GM21737 (cell line): ENCODE measurements around the gene DEPDC5.

Experiments used
- ATAC-seq: cut with Tn5 transposase; IDR thresholded peaks from one replicate; pipeline ENCODE4 v1.9.1; 2021; ENCODE audit warnings: mild to moderate bottlenecking, moderate library complexity; ENCODE audit not compliant: unreplicated experiment

DEPDC5 gene

GRCh38 chr22:31846161-31847115 is 92.6 kb downstream of the DEPDC5 start:
- no peak for ATAC-seq

- ATAC-seq = no peak
Observed at GRCh38 chr22:31848411-31848810, 94.6 kb downstream of the DEPDC5 start.

DNA sequence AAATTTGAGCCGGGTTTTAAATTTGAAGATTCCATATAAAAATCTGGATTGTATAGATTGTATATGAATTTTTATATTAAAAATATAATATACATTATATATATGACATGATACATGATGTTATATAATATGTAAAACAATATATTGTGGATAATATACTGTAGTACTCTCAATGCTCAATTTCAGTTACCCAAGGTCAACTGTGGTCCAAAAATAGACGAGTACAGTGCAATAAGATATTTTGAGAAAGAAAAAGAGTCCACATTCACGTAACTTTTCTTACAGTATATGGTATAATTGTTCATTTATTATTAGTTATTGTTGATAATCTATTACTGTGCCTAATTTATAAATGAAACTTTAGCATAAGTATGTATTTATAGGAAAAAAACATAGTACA is 96.3 kb downstream of the DEPDC5 start:
- ATAC-seq = no peak

GRCh38 chr22:31852691-31853421 is 99.0 kb downstream of the DEPDC5 start:
- no peak for ATAC-seq

GRCh38 chr22:31853736-31854495 is 100.1 kb downstream of the DEPDC5 start:
- ATAC-seq = no peak

GRCh38 chr22:31857247-31857646 is 103.4 kb downstream of the DEPDC5 start:
- ATAC-seq = no peak

DNA sequence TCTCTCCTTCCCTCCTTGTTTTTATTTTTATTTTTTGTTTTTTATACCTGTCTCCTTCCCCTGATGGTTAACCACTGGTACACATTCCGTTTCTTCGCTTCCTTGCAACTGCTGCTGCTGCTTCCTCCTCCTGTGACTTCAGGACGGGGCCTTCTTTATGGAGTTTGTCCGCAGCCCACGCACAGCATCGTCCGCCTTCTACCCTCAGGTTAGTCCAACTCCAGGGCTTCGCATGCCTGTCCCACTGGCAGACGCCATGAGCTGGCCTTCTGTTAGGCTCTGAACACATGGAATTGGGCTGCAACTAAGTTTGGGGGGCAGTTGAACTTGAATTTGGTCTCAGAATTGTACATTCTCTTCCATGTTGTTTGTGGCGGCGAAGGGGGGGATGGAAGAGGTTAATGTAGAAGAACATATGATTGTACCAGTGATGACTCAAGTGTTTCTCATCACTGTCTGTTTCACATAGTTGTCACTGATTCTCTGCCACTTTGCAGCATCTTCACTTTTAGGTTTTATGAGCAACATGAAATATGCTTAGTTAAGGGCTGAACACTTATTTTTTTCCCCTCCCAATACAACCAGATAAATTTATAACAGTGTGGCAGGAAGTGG is 107.5 kb downstream of the DEPDC5 start:
- no peak for ATAC-seq

DNA sequence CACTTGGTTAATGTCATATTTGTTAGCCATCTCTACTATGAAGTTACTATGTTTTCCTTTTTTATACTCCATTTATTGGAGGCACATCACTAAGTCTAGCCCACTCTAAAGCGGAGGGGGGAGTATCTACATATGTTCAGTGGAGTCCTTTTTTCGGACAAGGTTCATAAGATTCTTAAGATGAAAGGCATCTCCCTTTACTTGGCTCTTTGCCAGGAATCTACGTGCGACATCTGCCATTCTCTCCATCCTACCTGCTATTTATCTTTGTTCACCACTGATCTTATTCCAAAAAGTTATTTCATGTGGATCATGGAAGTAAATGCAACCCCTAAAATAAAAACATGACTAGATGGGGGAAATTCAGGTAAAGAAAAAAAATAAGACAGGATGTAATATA is 113.1 kb downstream of the DEPDC5 start:
- no peak for ATAC-seq

GRCh38 chr22:31867386-31868153 is 113.8 kb downstream of the DEPDC5 start:
- ATAC-seq = no peak

- no peak for ATAC-seq
Observed at GRCh38 chr22:31869739-31870138, 115.9 kb downstream of the DEPDC5 start.

DNA sequence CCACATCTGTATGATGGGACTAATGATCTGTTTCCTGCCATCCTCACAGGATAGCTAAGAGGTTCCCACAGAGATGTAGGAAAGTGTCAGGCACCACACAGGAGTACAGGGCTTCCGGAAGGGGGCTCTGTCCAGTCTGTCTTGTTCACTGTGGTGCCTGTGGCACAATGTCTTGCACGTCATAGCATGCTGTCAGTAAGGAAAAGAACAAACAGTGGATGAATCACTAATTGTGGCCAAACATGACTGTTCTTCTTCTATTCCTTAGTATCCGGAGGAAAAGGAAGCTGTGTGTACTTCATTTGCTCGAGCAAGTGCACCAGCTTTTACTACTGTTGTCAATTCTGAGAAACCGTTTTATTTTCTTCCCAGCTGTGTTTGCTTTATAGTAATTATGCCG is 117.1 kb downstream of the DEPDC5 start:
- ATAC-seq = no peak

GRCh38 chr22:31871480-31871879 is 117.7 kb downstream of the DEPDC5 start:
- ATAC-seq = no peak

GRCh38 chr22:31872209-31872608 is 118.4 kb downstream of the DEPDC5 start:
- ATAC-seq = no peak

DNA sequence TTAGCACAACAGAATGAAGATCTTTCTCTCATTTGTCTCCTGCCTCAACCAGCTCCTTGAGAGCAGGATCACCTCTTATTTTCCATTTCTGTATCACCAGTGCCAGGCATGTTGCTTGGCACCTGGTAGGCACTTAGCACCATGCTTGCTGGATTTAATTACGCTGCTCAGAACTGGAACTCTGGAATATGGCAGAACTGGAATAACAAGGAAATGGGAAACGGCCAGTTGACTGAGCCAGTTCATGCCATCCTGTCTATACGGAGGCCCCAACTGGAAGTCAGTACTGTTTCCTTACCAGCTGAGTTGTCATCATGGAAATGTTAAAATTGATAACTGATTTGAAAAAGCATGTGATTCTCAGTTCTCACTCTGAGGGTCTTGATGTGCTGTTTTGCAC is 121.0 kb downstream of the DEPDC5 start:
- no peak for ATAC-seq

GRCh38 chr22:31876156-31876920 is 122.5 kb downstream of the DEPDC5 start:
- ATAC-seq = no peak

- no peak for ATAC-seq
Observed at GRCh38 chr22:31879585-31879984, 125.8 kb downstream of the DEPDC5 start.

DNA sequence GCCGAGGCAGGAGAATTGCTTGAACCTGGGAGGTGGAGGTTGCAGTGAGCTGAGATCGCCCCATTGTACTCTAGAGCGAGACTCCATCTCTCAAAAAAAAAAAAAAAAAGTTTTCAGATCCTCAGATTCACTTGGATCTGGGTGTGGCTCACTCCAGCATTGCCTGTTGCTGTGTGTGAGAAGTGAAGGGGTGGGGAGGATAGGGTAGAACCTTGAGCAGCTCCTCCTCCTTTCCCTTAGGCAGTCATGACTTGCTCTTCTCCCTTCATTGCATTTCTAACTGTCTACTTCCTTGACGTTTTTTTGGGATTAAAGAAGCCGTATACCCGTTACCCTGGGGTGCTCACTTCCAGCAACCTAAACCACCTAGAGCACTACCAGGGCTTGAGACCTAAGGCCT is 127.4 kb downstream of the DEPDC5 start:
- ATAC-seq = no peak

GRCh38 chr22:31881865-31882264 is 128.0 kb downstream of the DEPDC5 start:
- no peak for ATAC-seq

DNA sequence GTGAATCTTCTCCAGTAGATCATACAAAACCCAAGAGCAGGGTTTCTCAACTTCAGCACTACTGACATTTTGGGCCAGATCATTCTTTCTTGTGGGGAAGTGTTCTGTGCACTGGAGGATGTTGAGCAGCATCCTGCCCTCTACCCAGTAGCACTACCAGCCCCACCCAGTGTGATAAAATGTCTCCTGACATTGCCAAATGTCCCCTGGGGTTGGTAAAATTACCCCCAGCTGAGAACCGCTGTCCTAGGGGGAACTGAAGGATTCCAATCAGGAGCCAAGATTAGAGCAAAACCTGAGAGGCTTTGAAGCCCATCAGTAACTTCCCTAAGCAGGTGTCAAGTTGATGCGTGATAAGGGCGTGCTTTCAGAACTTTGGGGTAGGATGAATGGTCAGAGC is 129.2 kb downstream of the DEPDC5 start:
- no peak for ATAC-seq
